ENCODE data around the gene SERINC4. TPM values are rescaled to one million over a fixed set of nuclear protein-coding genes. Genes with fewer than 3 reads are reported as not detected.

The SERINC4 gene
- total and polyA plus RNA-seq, 2 of the 4 experiments (the other 2 are of a cell fraction), result under 0.01 to 0.09 TPM

DNA sequence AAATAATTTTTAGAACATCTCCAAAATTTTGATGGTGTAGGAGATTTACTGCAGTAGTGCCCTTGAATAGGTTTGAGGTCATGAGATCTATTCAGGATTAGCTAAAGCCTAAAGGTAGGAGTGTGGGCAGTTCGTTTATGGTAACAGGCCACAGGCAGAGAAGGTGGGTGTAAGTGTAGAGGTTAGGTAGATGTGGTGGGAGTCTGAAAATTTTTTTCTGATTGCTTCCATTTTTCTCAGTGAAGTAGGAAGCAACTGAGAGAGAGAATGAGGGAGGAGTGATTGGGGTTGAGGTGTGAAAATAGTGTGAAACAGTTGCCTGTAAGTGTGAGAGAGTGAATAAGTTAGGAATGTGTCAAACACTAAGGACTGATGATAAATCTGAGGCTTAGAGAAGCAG lies 21.0 kb downstream of the SERINC4 start:
- no peak overlapping the region for H3K4me2 ChIP-seq (ENCODE audit: low read depth, low read length)
- no peak overlapping the region for H2AK9ac ChIP-seq (replicated peaks; ENCODE audit: low read depth, low read length, poor library complexity)
- H3K36me3 ChIP-seq (ENCODE audit: control insufficient read depth, insufficient read depth, low read length), result peaks cover 3% of the 10 kb centered on the region; the same call in 1 of the 2 replicates
- H3K27me3 ChIP-seq (ENCODE audit: control insufficient read depth, insufficient read depth, low read length), result no peaks in the 10 kb centered on the region
- no peak overlapping the region for H2BK5ac ChIP-seq (ENCODE audit: low read depth, low read length, poor library complexity, severe bottlenecking)
- no CpG with 5 or more reads among the region's 1 CpG for WGBS, 2 experiments (ENCODE audit: extremely low coverage in 2 of 2, insufficient read length in 1 of 2)
- ChIA-PET POLR2A (ENCODE audit: unreplicated experiment) (no interaction called here), CTCF (no interaction called here)
- no peak overlapping the region for H4K8ac ChIP-seq (ENCODE audit: low read depth in 2 of 2, low read length in 2 of 2)
- no peak overlapping the region for H2BK120ac ChIP-seq (ENCODE audit: low read depth, low read length)
- H3K56ac ChIP-seq (ENCODE audit: extremely low read depth, insufficient read depth, low read length), result no peak overlapping the region
- no peaks in the 10 kb centered on the region; the same call in 1 of the 2 replicates for H4K20me1 ChIP-seq (ENCODE audit: insufficient read depth, low read length)
- H2AK5ac ChIP-seq (ENCODE audit: low read depth, low read length), result no peak overlapping the region
- no peak overlapping the region for H4K5ac ChIP-seq (ENCODE audit: low read depth, low read length)
- H3K27ac ChIP-seq (ENCODE audit: insufficient read depth, low read length), result no peak overlapping the region
- intact Hi-C loops (cut with micrococcal nuclease), result loop anchor here (10.0 kb wide), 1 partner anchor 264 kb away; the partner anchor contains the start of gene MAP1A
- H4K91ac ChIP-seq (ENCODE audit: insufficient read depth, low read depth, low read length), result no peak overlapping the region
- dilution Hi-C loops (cut with HindIII; ENCODE audit: low sequenced_read_pairs, unreplicated experiment), result no loop called here
- ATAC-seq (ENCODE audit: low read depth) (no peak), DNase-seq (no peak)
- no peak overlapping the region for H3K18ac ChIP-seq (ENCODE audit: low read depth, low read length)
- no peak overlapping the region for H3K9ac ChIP-seq (ENCODE audit: low read depth, low read length)
- H2BK20ac ChIP-seq (ENCODE audit: low read depth, low read length), result no peak overlapping the region
- H2AFZ ChIP-seq (replicated peaks; ENCODE audit: low read length, poor library complexity), result no peak overlapping the region
- H3K14ac ChIP-seq (replicated peaks; ENCODE audit: low read depth, low read length), result no peak overlapping the region
- no peak overlapping the region for H3K4me3 ChIP-seq (ENCODE audit: insufficient read depth, low read depth, low read length)
- no peak overlapping the region for H3K23ac ChIP-seq (ENCODE audit: low read depth, low read length)
- BruUV-seq (replicated peaks), result no TSS peak
- H3K79me1 ChIP-seq (ENCODE audit: low read depth in 1 of 2, low read length in 2 of 2), result peaks cover 0 to 6% of the 10 kb centered on the region in 2 experiments; a peak in 1 of 4 replicates
- TF ChIP-seq RAD21 (IDR thresholded peaks at IDR 0.05; ENCODE audit: low read length) (no peak), CHD1 (IDR thresholded peaks at IDR 0.05; ENCODE audit: low read depth, low read length) (no peak), NFE2L2 (IDR thresholded peaks at IDR 0.05; ENCODE audit: low read depth, low read length) (no peak), CEBPB (IDR thresholded peaks at IDR 0.05; ENCODE audit: low read depth, low read length) (no peak), USF2 (IDR thresholded peaks at IDR 0.05; ENCODE audit: low read depth, low read length) (no peak)
- H3K9me3 ChIP-seq (ENCODE audit: control insufficient read depth, insufficient read depth, low read length), result no peaks in the 10 kb centered on the region
- H3K4me1 ChIP-seq (ENCODE audit: control insufficient read depth, insufficient read depth, low read length), result peaks cover 5% of the 10 kb centered on the region; the same call in 1 of the 2 replicates
- in situ Hi-C loops (cut with MboI; ENCODE audit: low sequenced_read_pairs), result no loop called here
- H3K4ac ChIP-seq (ENCODE audit: low read depth, low read length), result no peak overlapping the region
- no peak overlapping the region for H2BK15ac ChIP-seq (ENCODE audit: low read depth, low read length)
- H3K9me1 ChIP-seq (ENCODE audit: insufficient read depth, low read length), result 0 out of 2 replicates have a peak, but pooled peaks cover 4% of the 10 kb centered on the region

All from IMR-90 (cell line).